T-helper 22 cell (primary cell): ENCODE results near the gene IGFL2.
"Not testable (repeated sequence)": the region's sequence is repeated elsewhere in the genome, so short reads cannot be mapped to it uniquely, and the experiment has no call there.

Source experiments
- DNase-seq: peaks from one replicate; pipeline ENCODE4 v3.0.0-alpha.2; 2020; ENCODE audit warnings: low read depth

IGFL2 gene

GRCh38 chr19:46189971-46190888 lies 42.2 kb downstream of the IGFL2 start:
- no peak for DNase-seq

- no peak for DNase-seq
Measured at GRCh38 chr19:46191356-46191755, 43.3 kb downstream of the IGFL2 start.

GRCh38 chr19:46191972-46192371 lies 43.9 kb downstream of the IGFL2 start:
- no peak for DNase-seq

GRCh38 chr19:46192626-46192991 lies 44.6 kb downstream of the IGFL2 start:
- not testable (repeated sequence) for DNase-seq

GRCh38 chr19:46192992-46193650 lies 45.1 kb downstream of the IGFL2 start:
- DNase-seq, result no peak

- no peak for DNase-seq
Measured at GRCh38 chr19:46193678-46194077, 45.6 kb downstream of the IGFL2 start.

GRCh38 chr19:46195104-46195503 lies 47.1 kb downstream of the IGFL2 start:
- DNase-seq, result no peak

- not testable (repeated sequence) for DNase-seq
Measured at GRCh38 chr19:46195919-46196318, 47.9 kb downstream of the IGFL2 start.

GRCh38 chr19:46196410-46197124 lies 48.5 kb downstream of the IGFL2 start:
- DNase-seq, result no peak

- no peak for DNase-seq
Measured at GRCh38 chr19:46197314-46198070, 49.5 kb downstream of the IGFL2 start.

GRCh38 chr19:46198756-46199155 lies 50.7 kb downstream of the IGFL2 start:
- no peak for DNase-seq

- no peak for DNase-seq
Measured at GRCh38 chr19:46201454-46202310, 53.6 kb downstream of the IGFL2 start.

GRCh38 chr19:46202426-46202825 lies 54.4 kb downstream of the IGFL2 start:
- no peak for DNase-seq

GRCh38 chr19:46202872-46203860 lies 55.1 kb downstream of the IGFL2 start:
- DNase-seq, result no peak

- no peak for DNase-seq
Measured at GRCh38 chr19:46204008-46204407, 56.0 kb downstream of the IGFL2 start.

GRCh38 chr19:46205183-46205984 lies 57.3 kb downstream of the IGFL2 start:
- DNase-seq, result no peak

- DNase-seq, result no peak
Measured at GRCh38 chr19:46206176-46206575, 58.1 kb downstream of the IGFL2 start.

- no peak for DNase-seq
Measured at GRCh38 chr19:46206682-46207081, 58.6 kb downstream of the IGFL2 start.

- DNase-seq, result not testable (repeated sequence)
Measured at GRCh38 chr19:46207858-46208257, 59.8 kb downstream of the IGFL2 start.
